HUES64 (cell line): Measurements from ENCODE around the gene CRHBP.

ENCODE experiments used
- H3K27ac ChIP-seq: 2 replicates; pipeline ENCODE4 v1.7.0; 2013; ENCODE audit warnings: low read depth, low read length, inconsistent platforms
- H3K27me3 ChIP-seq: 2 replicates; pipeline ENCODE4 v1.6.1; 2013; ENCODE audit warnings: mild to moderate bottlenecking, low read length; ENCODE audit not compliant: insufficient read depth
- H3K36me3 ChIP-seq: 2 replicates; pipeline ENCODE4 v1.6.1; 2013; ENCODE audit warnings: mild to moderate bottlenecking, low read length; ENCODE audit not compliant: insufficient read depth
- H3K4me1 ChIP-seq: 2 replicates; pipeline ENCODE4 v1.6.1; 2013; ENCODE audit warnings: mild to moderate bottlenecking, low read length, moderate library complexity; ENCODE audit not compliant: insufficient read depth
- H3K4me3 ChIP-seq: 2 replicates; pipeline ENCODE4 v1.5.1; 2013; ENCODE audit warnings: mild to moderate bottlenecking, low read length, moderate library complexity
- H3K9ac ChIP-seq: 2 replicates; pipeline ENCODE4 v1.6.1; 2013; ENCODE audit warnings: mild to moderate bottlenecking, low read depth, low read length
- H3K9me3 ChIP-seq: 2 replicates; pipeline ENCODE4 v1.6.1; 2013; ENCODE audit warnings: low read depth, low read length; ENCODE audit not compliant: insufficient read depth
- WGBS: fragments of 150-250, 120-280 bp; methylation state at CpG from one replicate; pipeline ENCODE4 v1.1.7; 2013; ENCODE audit warnings: missing lambda C conversion rate; 5-methylcytosine and 5-hydroxymethylcytosine counted together

Gene CRHBP

DNA sequence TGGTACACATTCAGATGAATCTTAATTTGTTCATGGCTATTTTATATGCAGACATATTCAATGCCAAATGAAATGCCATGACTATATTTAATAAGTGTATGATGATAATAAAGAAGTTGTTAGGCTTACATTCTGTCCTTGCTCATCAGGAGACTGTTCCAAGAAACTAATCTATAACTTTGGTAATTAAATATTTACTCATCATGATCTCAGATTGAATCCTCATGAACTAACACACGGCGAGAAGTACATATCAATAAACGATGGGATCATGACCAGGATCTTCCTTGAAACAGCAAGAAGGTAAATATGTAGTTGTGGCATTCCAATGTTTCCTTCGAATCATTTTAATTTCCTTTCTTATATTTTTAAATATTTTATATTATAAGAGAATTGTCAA, 64.8 kb downstream of the CRHBP start:
- Histone ChIP-seq H3K9me3 (no peaks in the 10 kb centered on the region), H3K27ac (no peak overlapping the region), H3K27me3 (no peaks in the 10 kb centered on the region), H3K36me3 (no peaks in the 10 kb centered on the region), H3K4me3 (no peak overlapping the region), H3K9ac (no peak overlapping the region), H3K4me1 (no peaks in the 10 kb centered on the region)
- WGBS: 78% methylated on average over 3 of the region's 4 CpGs
